ENCODE measurements around the gene KCNJ16. TPM values are rescaled to one million over a fixed set of nuclear protein-coding genes. Genes with fewer than 3 reads are reported as not detected.
"Not testable (repeated sequence)": the region's sequence is repeated elsewhere in the genome, so short reads cannot be mapped to it uniquely, and the experiment has no call there.

The KCNJ16 gene
- total RNA-seq, 1 donor from 2014 or later = 1.6 TPM

DNA sequence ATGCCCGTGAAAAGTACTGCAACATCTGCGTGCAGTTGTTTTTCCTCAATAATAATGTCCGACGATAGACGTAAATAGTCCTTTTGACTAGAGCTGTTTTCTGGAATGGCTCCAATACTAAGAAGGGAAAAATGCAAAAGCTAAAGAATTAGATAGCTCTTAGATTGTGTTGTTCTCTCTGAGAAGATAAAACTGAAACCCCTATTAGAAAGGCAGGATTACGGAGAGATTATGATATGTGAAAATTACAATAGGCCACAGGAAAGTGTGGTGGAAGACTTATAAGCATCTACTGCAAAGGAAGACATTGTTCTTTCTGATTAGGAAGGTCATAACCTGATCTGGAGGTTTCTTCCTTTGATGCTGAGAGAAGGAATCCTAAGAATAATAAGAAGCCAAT is 33.5 kb upstream of the KCNJ16 start:
- Histone ChIP-seq H3K27ac (ENCODE audit: low read depth, low read length) (no peak overlapping the region), H3K9ac (ENCODE audit: low read depth in 1 of 3, low read length in 3 of 3) (no peak overlapping the region), H3K9me3 (ENCODE audit: control insufficient read depth in 3 of 3, low read length in 3 of 3) (no peaks in the 10 kb centered on the region), H3K27me3 (ENCODE audit: control insufficient read depth in 3 of 3, insufficient read depth in 3 of 3, low read length in 3 of 3) (no peaks in the 10 kb centered on the region), H3K4me1 (ENCODE audit: control insufficient read depth in 3 of 3, insufficient read depth in 3 of 3, low read length in 3 of 3) (no peaks in the 10 kb centered on the region), H3K36me3 (ENCODE audit: control insufficient read depth in 3 of 3, insufficient read depth in 3 of 3, low read length in 3 of 3) (no peaks in the 10 kb centered on the region), H3K4me3 (ENCODE audit: low read length in 3 of 3) (no peak overlapping the region)

DNA sequence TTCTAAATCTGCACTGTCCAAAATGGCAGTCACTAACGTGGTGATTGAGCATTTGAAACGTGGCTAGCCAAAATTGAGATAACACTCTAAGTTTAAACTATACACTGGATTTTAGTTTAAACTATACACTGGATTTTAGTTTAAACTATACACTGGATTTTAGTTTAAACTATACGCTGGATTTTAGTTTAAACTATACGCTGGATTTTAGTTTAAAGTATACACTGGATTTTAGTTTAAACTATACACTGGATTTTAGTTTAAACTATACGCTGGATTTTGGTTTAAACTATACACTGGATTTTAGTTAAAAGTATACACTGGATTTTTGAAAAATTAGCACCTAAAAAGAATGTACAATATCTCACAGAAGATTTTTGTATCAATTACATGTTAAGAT is 29.2 kb upstream of the KCNJ16 start:
- not testable (repeated sequence) for H3K4me3 ChIP-seq (ENCODE audit: low read length in 3 of 3); H3K27ac ChIP-seq (ENCODE audit: low read depth, low read length); H3K9me3 ChIP-seq (ENCODE audit: control insufficient read depth in 3 of 3, low read length in 3 of 3); H3K4me1 ChIP-seq (ENCODE audit: control insufficient read depth in 3 of 3, insufficient read depth in 3 of 3, low read length in 3 of 3); H3K36me3 ChIP-seq (ENCODE audit: control insufficient read depth in 3 of 3, insufficient read depth in 3 of 3, low read length in 3 of 3); H3K27me3 ChIP-seq (ENCODE audit: control insufficient read depth in 3 of 3, insufficient read depth in 3 of 3, low read length in 3 of 3); H3K9ac ChIP-seq (ENCODE audit: low read depth in 1 of 3, low read length in 3 of 3)

DNA sequence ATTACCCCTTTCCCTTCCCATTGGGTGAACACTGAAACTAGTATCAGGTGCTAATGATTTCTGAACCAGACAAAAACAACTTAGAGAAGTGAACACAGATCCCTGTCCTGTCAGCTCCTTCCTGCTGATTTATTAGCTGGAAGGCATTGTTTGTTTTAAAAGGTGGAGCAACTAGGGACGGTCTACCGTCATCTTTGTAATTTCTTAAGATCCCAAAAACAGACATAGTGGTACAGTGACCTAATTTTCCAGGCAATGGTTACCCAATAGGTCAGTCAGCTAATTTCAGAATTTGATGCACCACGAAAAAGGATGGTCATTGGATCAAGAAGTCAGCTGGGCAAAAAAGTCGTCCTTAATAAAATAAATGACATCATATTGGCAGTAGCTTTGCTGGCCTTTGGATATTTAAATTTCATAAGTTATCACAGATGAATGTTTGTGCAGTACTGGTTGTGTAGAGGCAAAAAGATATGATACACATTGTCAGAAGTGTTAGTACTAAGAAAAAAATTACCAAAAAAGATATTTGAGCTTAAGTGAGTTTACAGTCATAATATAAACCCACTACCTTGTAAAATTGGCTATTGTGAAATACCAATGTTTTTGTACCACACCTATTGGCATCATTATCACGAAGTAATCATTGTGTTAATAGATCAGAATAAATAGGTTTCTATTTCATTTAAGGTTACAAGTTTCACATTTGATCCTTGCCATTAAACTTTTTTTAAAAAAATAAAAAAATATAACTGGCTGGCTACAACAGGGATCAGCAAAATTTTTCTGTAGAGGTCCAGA is 27.2 kb upstream of the KCNJ16 start:
- Histone ChIP-seq H3K9ac (ENCODE audit: low read depth in 1 of 3, low read length in 3 of 3) (no peak overlapping the region), H3K27me3 (ENCODE audit: control insufficient read depth in 3 of 3, insufficient read depth in 3 of 3, low read length in 3 of 3) (no peaks in the 10 kb centered on the region), H3K9me3 (ENCODE audit: control insufficient read depth in 3 of 3, low read length in 3 of 3) (no peaks in the 10 kb centered on the region), H3K36me3 (ENCODE audit: control insufficient read depth in 3 of 3, insufficient read depth in 3 of 3, low read length in 3 of 3) (no peaks in the 10 kb centered on the region), H3K4me3 (ENCODE audit: low read length in 3 of 3) (no peak overlapping the region), H3K27ac (ENCODE audit: low read depth, low read length) (no peak overlapping the region), H3K4me1 (ENCODE audit: control insufficient read depth in 3 of 3, insufficient read depth in 3 of 3, low read length in 3 of 3) (peaks cover 0 to 5% (median 4%) of the 10 kb centered on the region in 3 donors)

DNA sequence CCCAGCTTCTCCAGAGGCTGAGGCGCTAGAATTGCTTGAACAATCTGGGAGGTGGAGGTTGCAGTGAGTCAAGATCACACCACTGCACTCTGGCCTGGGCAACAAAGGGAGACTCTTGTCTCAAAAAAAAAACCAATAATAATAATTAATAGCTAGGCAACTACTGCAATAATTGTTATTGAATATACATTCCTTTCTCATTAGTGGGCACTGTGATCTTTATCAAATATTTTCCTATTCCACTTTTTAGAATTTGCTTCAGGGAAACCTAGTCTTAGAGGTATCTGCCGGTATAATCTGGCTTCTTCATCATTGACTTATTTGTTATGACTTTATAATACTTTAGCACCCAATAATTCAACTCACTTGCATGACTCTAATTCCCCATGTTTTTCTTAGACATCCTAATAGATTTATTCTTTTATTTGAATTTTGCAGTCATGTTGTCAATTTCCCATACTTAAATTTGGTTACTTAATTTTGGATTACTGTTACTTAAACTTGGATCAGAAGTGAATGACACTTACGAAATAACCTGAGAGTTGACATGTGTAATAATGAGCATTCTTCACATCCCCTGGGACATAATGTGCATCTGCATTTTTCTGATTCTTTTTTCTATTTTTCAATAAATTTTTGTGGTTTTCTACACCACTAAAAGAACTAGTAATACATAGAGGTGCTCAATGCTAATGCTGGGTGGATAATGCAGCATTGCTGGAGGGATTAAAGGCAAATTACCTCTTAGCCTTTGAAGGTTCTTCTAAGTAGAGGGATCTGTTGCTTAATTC is 25.0 kb upstream of the KCNJ16 start:
- no peak overlapping the region for H3K27ac ChIP-seq (ENCODE audit: low read depth, low read length)
- no peaks in the 10 kb centered on the region for H3K9me3 ChIP-seq (ENCODE audit: control insufficient read depth in 3 of 3, low read length in 3 of 3)
- H3K27me3 ChIP-seq (ENCODE audit: control insufficient read depth in 3 of 3, insufficient read depth in 3 of 3, low read length in 3 of 3) = no peaks in the 10 kb centered on the region
- H3K9ac ChIP-seq (ENCODE audit: low read depth in 1 of 3, low read length in 3 of 3) = no peak overlapping the region
- H3K4me3 ChIP-seq (ENCODE audit: low read length in 3 of 3) = no peak overlapping the region
- H3K36me3 ChIP-seq (ENCODE audit: control insufficient read depth in 3 of 3, insufficient read depth in 3 of 3, low read length in 3 of 3) = no peaks in the 10 kb centered on the region
- peaks cover 2 to 6% (median 5%) of the 10 kb centered on the region in 3 donors for H3K4me1 ChIP-seq (ENCODE audit: control insufficient read depth in 3 of 3, insufficient read depth in 3 of 3, low read length in 3 of 3)

DNA sequence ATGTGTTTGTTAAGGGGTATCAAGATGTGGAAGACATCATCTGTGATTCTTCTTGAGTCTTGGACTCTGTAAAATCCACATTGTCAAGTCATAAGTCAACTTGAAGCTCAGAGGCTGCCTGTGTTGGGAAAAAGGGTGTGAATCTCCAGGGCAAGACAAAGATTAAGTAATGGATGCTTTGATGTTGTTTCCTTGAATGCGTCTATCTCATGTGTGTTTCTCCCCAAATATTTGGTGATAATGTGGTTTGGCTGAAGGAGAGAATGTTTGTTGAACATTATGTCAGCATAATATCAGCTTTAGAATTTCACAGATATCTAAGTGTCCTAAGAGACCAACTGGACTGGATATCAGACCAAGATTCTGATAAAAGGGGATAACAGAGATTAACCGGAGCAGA is 24.1 kb upstream of the KCNJ16 start:
- Histone ChIP-seq H3K27ac (ENCODE audit: low read depth, low read length) (no peak overlapping the region), H3K9ac (ENCODE audit: low read depth in 1 of 3, low read length in 3 of 3) (no peak overlapping the region), H3K4me3 (ENCODE audit: low read length in 3 of 3) (no peak overlapping the region), H3K36me3 (ENCODE audit: control insufficient read depth in 3 of 3, insufficient read depth in 3 of 3, low read length in 3 of 3) (no peaks in the 10 kb centered on the region), H3K27me3 (ENCODE audit: control insufficient read depth in 3 of 3, insufficient read depth in 3 of 3, low read length in 3 of 3) (no peaks in the 10 kb centered on the region), H3K4me1 (ENCODE audit: control insufficient read depth in 3 of 3, insufficient read depth in 3 of 3, low read length in 3 of 3) (peaks cover 5 to 6% (median 6%) of the 10 kb centered on the region in 3 donors), H3K9me3 (ENCODE audit: control insufficient read depth in 3 of 3, low read length in 3 of 3) (no peaks in the 10 kb centered on the region)

DNA sequence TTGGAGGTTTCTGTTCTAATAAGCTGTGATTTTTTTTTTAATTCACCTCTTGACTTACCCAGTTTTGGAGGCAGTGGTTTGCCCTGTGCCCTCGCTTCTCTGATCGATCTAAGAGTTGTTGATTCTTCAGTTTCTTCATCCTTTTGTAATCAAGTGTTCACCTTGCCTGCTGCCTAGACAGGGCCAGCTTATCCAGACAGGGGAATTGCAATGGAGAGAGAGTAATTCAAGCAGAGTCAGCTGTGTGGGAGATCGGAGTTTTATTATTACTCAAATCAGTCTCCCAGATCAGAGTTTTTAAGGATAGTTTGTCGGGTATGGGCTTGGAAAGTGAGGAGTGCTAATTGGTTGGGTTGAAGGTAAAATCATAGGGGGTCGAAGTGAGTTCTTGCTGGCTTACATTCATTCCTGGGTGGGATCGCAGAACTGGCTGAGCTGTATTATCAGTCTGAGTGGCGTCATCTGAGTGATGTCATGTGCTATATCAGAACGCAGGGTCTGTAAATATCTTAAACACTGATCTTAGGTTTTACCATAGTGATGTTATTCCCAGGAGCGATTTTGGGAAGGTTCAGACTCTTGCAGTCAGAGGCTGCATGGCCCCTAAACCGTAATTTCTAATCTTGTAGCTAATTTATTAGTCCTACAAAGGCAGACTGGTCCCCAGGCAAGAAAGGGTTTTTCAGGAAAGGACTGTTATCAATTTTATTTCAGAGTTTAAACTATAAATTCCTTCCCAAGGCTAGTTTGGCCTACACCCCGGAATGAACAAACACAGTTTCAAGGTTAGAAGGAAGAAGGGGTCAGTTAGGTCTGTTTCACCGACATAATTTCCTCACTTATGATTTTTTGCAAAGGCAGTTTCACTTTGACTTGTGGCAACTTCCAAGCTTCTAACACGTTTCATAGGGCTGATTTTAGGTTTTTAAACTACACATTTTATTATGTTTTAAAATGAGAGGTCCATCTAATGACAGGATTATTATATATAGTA is 21.5 kb upstream of the KCNJ16 start:
- Histone ChIP-seq H3K9me3 (ENCODE audit: control insufficient read depth in 3 of 3, low read length in 3 of 3) (no peaks in the 10 kb centered on the region), H3K4me3 (ENCODE audit: low read length in 3 of 3) (peak overlapping the region; percentile 37 to 55 (median 49)), H3K4me1 (ENCODE audit: control insufficient read depth in 3 of 3, insufficient read depth in 3 of 3, low read length in 3 of 3) (peaks cover 0 to 6% (median 2%) of the 10 kb centered on the region in 3 donors), H3K9ac (ENCODE audit: low read depth in 1 of 3, low read length in 3 of 3) (peak overlapping the region; percentile 39 to 65 (median 62)), H3K36me3 (ENCODE audit: control insufficient read depth in 3 of 3, insufficient read depth in 3 of 3, low read length in 3 of 3) (no peaks in the 10 kb centered on the region), H3K27me3 (ENCODE audit: control insufficient read depth in 3 of 3, insufficient read depth in 3 of 3, low read length in 3 of 3) (no peaks in the 10 kb centered on the region), H3K27ac (ENCODE audit: low read depth, low read length) (peak overlapping the region; percentile 46)

DNA sequence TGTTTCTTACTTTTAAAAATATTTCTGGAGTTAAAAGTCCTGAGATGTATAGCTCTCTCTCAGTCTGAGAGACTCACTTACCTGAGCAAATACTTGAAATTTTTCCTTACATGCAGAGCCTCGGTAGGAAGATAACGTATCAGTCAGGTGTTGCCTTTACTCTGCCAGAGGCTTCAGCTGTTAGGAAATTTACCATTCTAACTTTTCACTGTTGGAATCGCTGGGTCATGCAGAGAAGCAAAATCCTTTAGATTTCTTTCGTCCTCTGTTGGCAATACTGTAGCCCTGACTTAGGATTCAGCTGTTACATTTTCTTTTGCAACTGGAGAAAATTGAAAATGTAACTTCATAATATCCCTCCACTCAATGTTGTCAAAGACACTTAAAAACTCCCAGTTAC is 20.0 kb upstream of the KCNJ16 start:
- no peaks in the 10 kb centered on the region for H3K27me3 ChIP-seq (ENCODE audit: control insufficient read depth in 3 of 3, insufficient read depth in 3 of 3, low read length in 3 of 3)
- H3K36me3 ChIP-seq (ENCODE audit: control insufficient read depth in 3 of 3, insufficient read depth in 3 of 3, low read length in 3 of 3) = no peaks in the 10 kb centered on the region
- H3K9ac ChIP-seq (ENCODE audit: low read depth in 1 of 3, low read length in 3 of 3) = no peak overlapping the region
- no peak overlapping the region for H3K27ac ChIP-seq (ENCODE audit: low read depth, low read length)
- no peaks in the 10 kb centered on the region for H3K9me3 ChIP-seq (ENCODE audit: control insufficient read depth in 3 of 3, low read length in 3 of 3)
- peaks cover 4 to 11% (median 6%) of the 10 kb centered on the region in 3 donors for H3K4me1 ChIP-seq (ENCODE audit: control insufficient read depth in 3 of 3, insufficient read depth in 3 of 3, low read length in 3 of 3)
- H3K4me3 ChIP-seq (ENCODE audit: low read length in 3 of 3) = no peak overlapping the region

DNA sequence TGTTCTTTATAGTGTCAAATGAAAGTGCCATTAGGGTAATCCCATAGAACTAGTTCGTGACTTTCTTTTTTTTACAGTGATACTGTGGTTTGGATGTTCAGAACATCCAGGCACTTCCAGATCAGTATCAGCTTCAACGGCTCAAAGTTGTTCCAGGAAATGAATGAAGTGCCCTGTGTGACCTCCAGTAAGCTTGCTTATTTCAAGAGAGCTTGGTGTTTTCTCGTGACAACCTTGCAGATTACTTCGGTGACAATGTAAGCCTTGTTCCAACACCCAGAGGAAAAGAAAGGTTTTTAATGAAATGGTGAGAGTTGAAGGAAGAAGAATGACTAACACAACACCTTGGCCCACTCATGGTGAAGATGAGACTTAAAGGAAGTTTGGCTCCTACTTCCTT is 16.0 kb upstream of the KCNJ16 start:
- Histone ChIP-seq H3K36me3 (ENCODE audit: control insufficient read depth in 3 of 3, insufficient read depth in 3 of 3, low read length in 3 of 3) (no peaks in the 10 kb centered on the region), H3K4me3 (ENCODE audit: low read length in 3 of 3) (no peak overlapping the region), H3K27ac (ENCODE audit: low read depth, low read length) (no peak overlapping the region), H3K4me1 (ENCODE audit: control insufficient read depth in 3 of 3, insufficient read depth in 3 of 3, low read length in 3 of 3) (peaks cover 3 to 19% (median 6%) of the 10 kb centered on the region in 3 donors), H3K9me3 (ENCODE audit: control insufficient read depth in 3 of 3, low read length in 3 of 3) (no peaks in the 10 kb centered on the region), H3K27me3 (ENCODE audit: control insufficient read depth in 3 of 3, insufficient read depth in 3 of 3, low read length in 3 of 3) (no peaks in the 10 kb centered on the region), H3K9ac (ENCODE audit: low read depth in 1 of 3, low read length in 3 of 3) (no peak overlapping the region)

DNA sequence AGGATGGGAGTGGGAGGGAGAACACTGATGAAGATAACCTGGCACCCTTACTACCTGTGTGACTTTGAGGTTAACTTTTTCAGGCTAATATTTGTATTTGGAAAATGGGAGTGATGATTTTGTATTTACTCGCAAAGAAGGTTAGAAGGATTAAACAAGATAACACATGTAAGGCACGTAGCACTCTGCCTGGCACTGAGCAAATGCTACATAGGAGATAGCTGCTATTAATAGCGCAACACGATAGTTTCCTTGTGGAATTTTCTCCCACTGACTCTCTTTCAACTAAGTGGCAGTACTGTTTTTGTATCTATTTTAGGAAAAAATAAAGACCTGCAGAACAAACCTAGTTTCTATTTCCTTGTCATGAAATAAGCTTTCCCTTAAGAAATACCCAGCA is 15.4 kb upstream of the KCNJ16 start:
- Histone ChIP-seq H3K27ac (ENCODE audit: low read depth, low read length) (no peak overlapping the region), H3K9ac (ENCODE audit: low read depth in 1 of 3, low read length in 3 of 3) (no peak overlapping the region), H3K9me3 (ENCODE audit: control insufficient read depth in 3 of 3, low read length in 3 of 3) (no peaks in the 10 kb centered on the region), H3K4me3 (ENCODE audit: low read length in 3 of 3) (peak overlapping the region in 1 of 3 donors; percentile 9), H3K4me1 (ENCODE audit: control insufficient read depth in 3 of 3, insufficient read depth in 3 of 3, low read length in 3 of 3) (peaks cover 3 to 19% (median 6%) of the 10 kb centered on the region in 3 donors), H3K27me3 (ENCODE audit: control insufficient read depth in 3 of 3, insufficient read depth in 3 of 3, low read length in 3 of 3) (no peaks in the 10 kb centered on the region), H3K36me3 (ENCODE audit: control insufficient read depth in 3 of 3, insufficient read depth in 3 of 3, low read length in 3 of 3) (no peaks in the 10 kb centered on the region)

Measured in skeletal muscle tissue (tissue), 4 donors.